ENCODE measurements around the gene CFAP46.
"Not testable (repeated sequence)": the region's sequence is repeated elsewhere in the genome, so short reads cannot be mapped to it uniquely, and the experiment has no call there.

GRCh38 chr10:132893786-132894185 is 48.6 kb downstream of the CFAP46 start:
- TF ChIP-seq, protein P1, sequence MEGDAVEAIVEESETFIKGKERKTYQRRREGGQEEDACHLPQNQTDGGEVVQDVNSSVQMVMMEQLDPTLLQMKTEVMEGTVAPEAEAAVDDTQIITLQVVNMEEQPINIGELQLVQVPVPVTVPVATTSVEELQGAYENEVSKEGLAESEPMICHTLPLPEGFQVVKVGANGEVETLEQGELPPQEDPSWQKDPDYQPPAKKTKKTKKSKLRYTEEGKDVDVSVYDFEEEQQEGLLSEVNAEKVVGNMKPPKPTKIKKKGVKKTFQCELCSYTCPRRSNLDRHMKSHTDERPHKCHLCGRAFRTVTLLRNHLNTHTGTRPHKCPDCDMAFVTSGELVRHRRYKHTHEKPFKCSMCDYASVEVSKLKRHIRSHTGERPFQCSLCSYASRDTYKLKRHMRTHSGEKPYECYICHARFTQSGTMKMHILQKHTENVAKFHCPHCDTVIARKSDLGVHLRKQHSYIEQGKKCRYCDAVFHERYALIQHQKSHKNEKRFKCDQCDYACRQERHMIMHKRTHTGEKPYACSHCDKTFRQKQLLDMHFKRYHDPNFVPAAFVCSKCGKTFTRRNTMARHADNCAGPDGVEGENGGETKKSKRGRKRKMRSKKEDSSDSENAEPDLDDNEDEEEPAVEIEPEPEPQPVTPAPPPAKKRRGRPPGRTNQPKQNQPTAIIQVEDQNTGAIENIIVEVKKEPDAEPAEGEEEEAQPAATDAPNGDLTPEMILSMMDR (IDR thresholded peaks at IDR 0.05; ENCODE audit: poor library complexity, severe bottlenecking): peak; percentile 14
- TF ChIP-seq EP300 (conservative IDR thresholded peaks at IDR 0.05; ENCODE audit: poor library complexity, severe bottlenecking); REST (IDR thresholded peaks at IDR 0.05; ENCODE audit: borderline replicate concordance); POLR2AphosphoS5 (IDR thresholded peaks at IDR 0.05); EZH2 (IDR thresholded peaks at IDR 0.05; ENCODE audit: borderline replicate concordance, insufficient read depth, low read length, poor library complexity, severe bottlenecking); RAD21 (conservative IDR thresholded peaks at IDR 0.05); TAF1 (IDR thresholded peaks at IDR 0.05; ENCODE audit: low read depth); MXI1 (conservative IDR thresholded peaks at IDR 0.05; ENCODE audit: poor library complexity, severe bottlenecking); SMC3 (conservative IDR thresholded peaks at IDR 0.05; ENCODE audit: poor library complexity): not testable (repeated sequence)

Data from neural cell (in vitro differentiated cells).